AG04449 (cell line): ENCODE data around the gene TRIM43B.
"Not testable (repeated sequence)": the region's sequence is repeated elsewhere in the genome, so short reads cannot be mapped to it uniquely, and the experiment has no call there.

Source experiments
- CTCF ChIA-PET: fragments of 350-600 bp; formaldehyde crosslinking; extraction: SDS; loops from one replicate; lab custom pipeline; 2021; ENCODE audit warnings: antibody characterized with exemption; lab: Yijun Ruan, JAX
- POLR2A ChIA-PET: fragments of 400-600, 350-600 bp; formaldehyde crosslinking; extraction: SDS; loops from one replicate; lab custom pipeline; 2020; ENCODE audit warnings: antibody characterized with exemption, inconsistent platforms; lab: Yijun Ruan, JAX
- DNase-seq: peaks from one replicate; pipeline ENCODE4 v3.0.0-alpha.2; 2010; ENCODE audit warnings: low read depth, low spot score
- H3K4me3 ChIP-seq: 2 replicates; pipeline ENCODE4 v1.5.1; 2011; ENCODE audit warnings: low read depth, mild to moderate bottlenecking, control low read depth, low read length
- CTCF ChIP-seq: IDR thresholded peaks from one replicate; pipeline ENCODE4 v1.5.1; 2011; ENCODE audit warnings: mild to moderate bottlenecking, moderate library complexity, low read length, control low read depth, inconsistent platforms; ENCODE audit not compliant: insufficient read depth; ENCODE audit errors: missing control alignments

Gene TRIM43B

GRCh38 chr2:95514718-95515117, 30.2 kb upstream of the TRIM43B start:
- CTCF ChIA-PET, result no interaction called here
- no peak for DNase-seq
- no peak overlapping the region for H3K4me3 ChIP-seq
- no peak for TF ChIP-seq CTCF
- POLR2A ChIA-PET, result no interaction called here

GRCh38 chr2:95514226-95514625, 29.7 kb upstream of the TRIM43B start:
- CTCF ChIA-PET, POLR2A ChIA-PET, DNase-seq, H3K4me3 ChIP-seq: not testable (repeated sequence)

GRCh38 chr2:95509408-95509807, 24.9 kb upstream of the TRIM43B start:
- no peak overlapping the region for H3K4me3 ChIP-seq
- ChIA-PET POLR2A (no interaction called here), CTCF (no interaction called here)
- TF ChIP-seq CTCF, result no peak
- no peak for DNase-seq

- no peak for TF ChIP-seq CTCF
- H3K4me3 ChIP-seq, result no peak overlapping the region
- POLR2A ChIA-PET, result no interaction called here
- no peak for DNase-seq
- CTCF ChIA-PET, result no interaction called here
Measured at GRCh38 chr2:95505222-95505621, 20.7 kb upstream of the TRIM43B start.

- CTCF ChIA-PET, result interaction anchor here (0.6 kb wide), 1 partner anchor 29 kb away, joined by 4 read pairs; no protein-coding TSS in a partner anchor
- TF ChIP-seq CTCF, result no peak
- no peak overlapping the region for H3K4me3 ChIP-seq
- POLR2A ChIA-PET, result no interaction called here
- no peak for DNase-seq
Measured at GRCh38 chr2:95500854-95501253, 16.3 kb upstream of the TRIM43B start.

- DNase-seq, CTCF ChIA-PET, H3K4me3 ChIP-seq, POLR2A ChIA-PET: not testable (repeated sequence)
Measured at GRCh38 chr2:95492076-95492475, 7.5 kb upstream of the TRIM43B start.

- POLR2A ChIA-PET, DNase-seq, CTCF ChIA-PET, H3K4me3 ChIP-seq: not testable (repeated sequence)
Measured at GRCh38 chr2:95475025-95475424, 9.5 kb downstream of the TRIM43B start.

- CTCF ChIA-PET, H3K4me3 ChIP-seq, POLR2A ChIA-PET, DNase-seq: not testable (repeated sequence)
Measured at GRCh38 chr2:95467984-95468383, 16.6 kb downstream of the TRIM43B start.

- DNase-seq, CTCF ChIA-PET, H3K4me3 ChIP-seq, POLR2A ChIA-PET: not testable (repeated sequence)
Measured at GRCh38 chr2:95466572-95466971, 18.0 kb downstream of the TRIM43B start.

GRCh38 chr2:95463292-95463691, 21.3 kb downstream of the TRIM43B start:
- CTCF ChIA-PET, POLR2A ChIA-PET, DNase-seq, H3K4me3 ChIP-seq: not testable (repeated sequence)

- CTCF ChIA-PET, POLR2A ChIA-PET: not testable (repeated sequence)
Measured at GRCh38 chr2:95445317-95445716, 39.2 kb downstream of the TRIM43B start.

GRCh38 chr2:95442474-95443099, 42.0 kb downstream of the TRIM43B start:
- H3K4me3 ChIP-seq, POLR2A ChIA-PET, CTCF ChIA-PET, DNase-seq: not testable (repeated sequence)

More at GRCh38 chr2:95445317-95445716, 39.2 kb downstream of the TRIM43B start:
- H3K4me3 ChIP-seq, DNase-seq: not testable (repeated sequence)

GRCh38 chr2:95435872-95436209, 48.7 kb downstream of the TRIM43B start:
- POLR2A ChIA-PET, DNase-seq, H3K4me3 ChIP-seq, CTCF ChIA-PET: not testable (repeated sequence)
